HG03103 (cell line): ENCODE results near the gene GID8.

Experiments used
- ATAC-seq: cut with Tn5 transposase; IDR thresholded peaks from one replicate; pipeline ENCODE4 v1.9.1; 2021; ENCODE audit warnings: low read depth; ENCODE audit not compliant: unreplicated experiment

The GID8 gene

GRCh38 chr20:62902926-62903615 lies 34.9 kb upstream of the GID8 start:
- no peak for ATAC-seq

- ATAC-seq = no peak
These were observed 32.3 kb upstream of the GID8 start for GRCh38 chr20:62905536-62906117.

DNA sequence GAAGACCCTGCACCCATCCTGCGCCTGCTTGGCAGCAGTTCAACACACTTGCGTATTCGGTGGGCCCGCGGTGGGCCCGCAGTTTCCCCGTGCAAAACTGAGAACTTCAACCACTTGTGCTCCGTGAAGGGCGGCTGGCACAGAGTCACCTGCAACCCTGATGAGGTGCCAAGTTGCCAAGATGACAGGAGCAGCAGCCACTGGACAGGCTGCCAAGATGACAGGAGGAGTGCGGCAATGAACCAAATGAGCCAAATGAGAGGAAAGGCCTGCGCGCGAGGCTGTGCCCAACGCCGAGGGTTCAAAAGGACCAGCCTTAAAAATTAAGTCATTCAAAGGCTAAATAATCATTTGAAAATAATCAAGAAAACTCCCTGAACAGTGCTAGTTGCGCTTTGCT lies 31.7 kb upstream of the GID8 start:
- ATAC-seq = no peak

DNA sequence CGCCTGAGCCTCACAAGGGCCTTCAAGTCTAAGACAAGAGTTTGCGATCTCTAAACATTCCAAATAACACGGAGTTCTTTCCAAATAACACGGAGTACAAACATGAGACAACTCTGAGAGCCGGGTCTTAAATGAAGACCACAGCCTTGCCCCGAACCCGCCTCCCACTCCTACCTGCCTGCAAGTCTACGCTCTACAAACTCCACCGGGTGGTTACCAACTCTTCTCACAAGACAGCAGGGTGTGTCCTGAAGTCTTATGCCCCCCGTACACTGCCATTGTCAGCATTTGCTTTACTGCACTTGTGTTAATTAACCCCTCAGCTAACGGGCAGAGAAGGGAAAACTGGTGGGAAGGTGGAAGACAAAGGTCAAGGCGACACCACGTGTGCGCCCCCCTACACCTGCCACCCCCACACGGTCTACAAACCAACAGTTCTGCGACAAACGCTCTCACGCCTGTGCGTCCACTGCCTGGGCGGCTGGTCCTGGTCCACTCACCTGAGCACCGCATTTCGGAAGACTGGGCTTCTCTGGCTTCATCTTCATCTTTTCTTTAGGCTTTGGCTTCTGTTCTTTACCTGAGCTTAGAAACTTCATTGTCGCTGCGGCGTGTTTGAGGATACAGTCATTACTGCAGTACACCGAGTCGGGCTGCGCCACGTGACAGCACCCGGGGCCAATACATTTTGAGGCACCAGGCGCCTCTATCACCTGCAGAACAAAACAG lies 31.1 kb upstream of the GID8 start:
- no peak for ATAC-seq

DNA sequence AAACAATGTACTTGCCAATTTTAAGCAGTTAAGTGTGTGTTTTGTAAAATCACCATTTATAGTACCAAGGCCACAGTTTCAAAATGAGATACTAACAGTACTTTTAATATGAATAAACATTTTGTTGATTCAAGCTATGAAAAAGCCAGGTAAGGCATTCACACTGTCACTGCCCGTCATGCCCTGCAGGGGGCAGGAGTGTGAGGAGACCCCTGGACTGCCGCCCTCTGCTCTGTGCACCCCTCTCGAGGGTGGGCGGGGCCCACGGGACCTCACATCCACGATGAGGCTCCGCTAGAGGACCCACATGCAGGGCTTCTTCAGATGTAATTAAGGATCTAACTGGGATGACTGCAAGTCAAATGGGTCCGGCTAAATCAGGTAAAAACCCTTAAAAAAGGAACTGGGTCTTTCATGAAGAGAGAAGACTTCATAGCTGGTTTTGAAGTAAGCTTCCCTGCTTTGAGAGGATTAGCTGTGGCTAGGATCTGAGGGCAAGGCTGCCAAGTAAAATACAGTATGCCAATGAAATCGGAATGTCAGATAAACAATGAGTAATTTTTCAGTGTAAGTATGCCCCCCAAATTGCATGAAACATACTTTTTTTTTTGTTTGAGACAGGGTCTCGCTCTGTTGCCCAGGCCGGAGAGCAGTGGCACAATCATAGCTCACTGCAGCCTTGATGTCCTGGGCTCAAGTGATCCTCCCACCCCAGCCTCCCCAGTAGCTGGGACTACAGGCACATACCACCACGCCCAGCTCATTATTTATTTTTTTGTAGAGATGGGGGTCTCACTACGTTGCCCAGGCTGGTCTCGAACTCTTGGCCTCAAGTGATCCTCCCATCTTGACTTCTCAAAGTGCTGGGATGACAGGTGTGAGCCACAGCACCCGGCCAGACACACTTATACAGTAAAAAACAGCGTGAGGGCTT lies 30.3 kb upstream of the GID8 start:
- no peak for ATAC-seq

DNA sequence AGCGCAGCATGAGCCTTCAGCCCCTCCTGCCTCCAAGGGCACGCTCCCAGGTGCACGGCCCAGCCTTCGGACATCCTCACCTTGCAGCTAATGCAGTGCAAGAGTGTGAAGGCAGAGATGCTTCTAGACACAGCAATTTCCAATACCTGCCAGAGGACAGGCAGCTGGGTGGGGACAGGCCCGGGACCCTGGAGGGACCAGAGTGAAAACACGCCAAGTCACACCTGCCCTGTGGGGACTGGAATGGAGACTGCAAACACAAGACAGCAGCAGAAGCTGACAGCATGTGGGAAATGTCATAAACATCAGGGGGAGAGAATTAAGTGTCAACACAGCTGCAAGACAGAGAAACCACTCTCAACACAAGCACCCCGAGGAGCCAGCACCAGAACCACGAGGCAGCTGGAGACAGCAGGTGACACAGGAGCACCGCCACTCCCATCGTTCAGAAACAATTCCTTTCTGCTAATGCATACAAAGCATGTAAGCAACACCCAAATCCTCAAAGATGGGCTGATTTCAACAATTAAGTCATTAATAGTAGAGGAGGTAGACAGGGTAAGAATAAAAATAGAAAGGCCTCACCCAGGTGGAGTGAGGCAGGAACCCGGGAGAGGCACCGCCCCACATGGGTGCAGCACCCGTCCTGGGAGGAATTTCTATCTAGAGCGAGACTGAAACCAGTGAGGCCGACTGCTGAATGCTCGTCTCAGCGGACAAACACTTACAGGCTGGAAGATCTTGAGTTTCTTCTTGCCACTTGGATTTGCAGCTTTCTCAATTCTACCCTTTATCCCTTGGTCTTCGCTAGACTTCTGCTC lies 28.8 kb upstream of the GID8 start:
- no peak for ATAC-seq

GRCh38 chr20:62910217-62910766 lies 27.7 kb upstream of the GID8 start:
- no peak for ATAC-seq

- ATAC-seq = no peak
These were observed 27.0 kb upstream of the GID8 start for GRCh38 chr20:62910777-62911497.

DNA sequence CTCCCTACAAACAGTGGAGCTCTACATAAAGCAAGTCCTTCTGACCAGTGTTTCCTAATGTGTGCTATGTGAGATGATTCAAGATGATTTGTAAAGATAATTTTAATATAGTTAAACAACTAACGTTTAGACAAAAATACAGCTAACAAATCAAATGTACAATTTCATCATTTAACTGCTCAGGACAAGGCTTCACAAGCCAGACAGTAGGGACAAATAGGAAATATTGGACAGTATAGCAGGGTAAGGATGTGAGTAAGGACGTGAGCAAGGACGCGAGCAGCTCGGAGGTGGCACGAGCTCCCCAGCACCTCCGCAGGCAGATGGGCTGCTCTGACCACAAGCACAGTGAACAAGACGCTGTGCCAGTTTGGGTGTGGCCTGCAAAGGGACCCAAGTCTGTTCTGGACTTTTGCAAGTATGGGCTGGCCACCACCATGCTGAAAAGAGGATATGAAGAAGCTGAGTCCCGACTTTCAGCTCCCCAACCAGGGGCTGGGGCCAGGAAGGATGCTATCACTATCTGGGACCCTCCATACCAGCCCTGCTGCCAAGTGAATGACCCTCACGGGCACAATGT lies 26.2 kb upstream of the GID8 start:
- no peak for ATAC-seq

DNA sequence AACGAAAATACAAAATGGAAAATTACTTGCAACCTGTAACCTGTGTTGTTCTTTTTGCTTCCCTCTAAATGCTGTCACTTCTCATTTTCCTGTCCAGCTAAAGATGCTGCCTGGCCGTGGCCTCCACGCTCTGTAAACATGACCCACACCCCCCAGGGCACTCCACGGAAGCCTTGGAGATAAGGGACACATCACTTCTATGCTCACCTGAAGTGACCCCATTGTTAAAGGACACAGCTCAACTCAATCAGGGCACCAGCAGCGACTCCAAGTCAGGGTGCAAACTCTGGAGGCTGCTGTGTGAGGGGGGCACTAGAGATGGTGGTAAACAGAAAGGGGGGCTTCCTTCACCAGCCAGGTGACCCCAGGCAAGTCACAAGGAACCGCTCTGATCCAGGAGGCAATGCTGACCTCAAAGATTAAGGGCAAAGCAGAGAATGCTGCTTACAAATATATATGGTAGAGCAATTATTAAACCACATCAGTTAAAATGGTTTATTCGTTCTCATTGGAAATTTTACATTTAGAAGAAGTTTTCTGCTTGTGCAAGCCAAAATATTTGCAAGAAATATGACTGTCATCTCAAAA lies 24.8 kb upstream of the GID8 start:
- ATAC-seq = no peak

DNA sequence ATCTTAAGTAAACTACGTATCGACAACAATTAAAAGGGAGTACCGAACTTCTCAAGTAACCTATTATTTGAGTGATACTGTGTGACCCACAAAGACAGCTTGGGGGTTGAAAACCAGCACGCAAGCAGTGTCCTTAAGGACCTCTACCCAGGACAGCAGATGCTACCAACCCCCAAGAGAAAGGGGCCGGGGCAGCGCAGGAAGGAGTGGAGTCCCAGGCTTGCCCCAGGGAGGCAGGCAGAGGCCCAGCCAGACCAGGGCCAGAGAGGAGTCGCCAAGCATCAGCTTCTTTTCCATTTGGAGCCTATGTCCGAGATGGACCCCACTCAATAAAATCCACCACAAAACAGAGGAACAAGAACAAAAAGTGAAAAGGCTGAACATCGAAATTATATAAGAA lies 23.5 kb upstream of the GID8 start:
- no peak for ATAC-seq

DNA sequence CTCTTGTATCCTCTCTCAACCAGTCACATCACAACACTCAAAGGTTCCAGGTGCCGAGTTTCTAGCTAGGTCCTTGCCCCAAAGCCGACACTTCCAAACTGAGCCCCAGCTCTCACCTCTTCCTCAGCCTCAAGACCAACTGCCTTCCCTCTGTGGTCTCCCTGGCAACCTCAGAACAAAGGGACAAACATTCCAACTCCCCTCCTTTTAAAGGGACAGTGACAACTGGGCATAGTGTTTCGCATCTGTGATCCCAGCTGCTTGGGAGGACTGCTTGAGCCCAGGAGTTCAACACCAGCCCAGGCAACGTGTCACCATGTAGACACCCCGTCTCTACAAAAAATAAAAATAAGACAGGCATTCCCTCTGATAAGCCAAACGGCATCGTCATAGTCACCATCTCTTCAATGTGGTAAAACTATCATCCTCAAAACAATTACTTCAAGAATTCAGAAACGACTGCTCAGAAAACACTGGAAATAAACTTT lies 22.9 kb upstream of the GID8 start:
- ATAC-seq = no peak

DNA sequence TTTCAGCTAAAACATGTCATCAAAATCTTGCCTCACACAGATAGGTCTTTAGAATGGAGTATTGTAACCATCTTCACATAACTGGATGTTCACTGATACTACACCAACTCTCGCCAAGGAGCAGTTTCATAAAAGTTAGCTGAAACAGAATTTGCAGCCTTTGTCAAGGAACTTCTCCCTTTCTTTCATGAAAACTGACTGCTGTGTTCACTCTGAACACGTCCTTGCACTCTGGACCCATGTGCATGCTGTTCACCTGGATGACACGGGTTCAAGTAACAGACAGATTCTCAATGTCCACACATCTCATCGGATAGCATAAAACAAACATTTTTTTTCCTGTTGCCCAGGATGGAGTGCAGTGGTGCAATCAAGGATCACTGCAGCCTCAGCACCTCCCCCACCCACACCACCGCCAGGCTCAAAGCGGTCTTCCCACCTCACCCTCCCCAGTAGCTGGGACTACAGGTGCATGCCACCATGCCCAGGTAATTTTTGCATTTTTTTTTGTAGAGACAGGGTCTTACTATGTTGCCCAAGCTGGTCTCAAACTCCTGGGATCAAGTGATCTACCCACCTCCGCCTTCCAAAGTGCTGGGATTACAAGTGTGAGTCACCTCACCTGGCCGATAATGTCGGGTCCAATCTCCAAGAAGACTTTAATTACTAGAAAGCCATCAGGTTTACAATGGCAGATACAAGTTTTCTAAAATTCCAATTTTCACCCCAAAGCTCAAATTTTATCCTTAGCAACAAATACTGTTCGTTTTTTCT lies 21.1 kb upstream of the GID8 start:
- no peak for ATAC-seq

- ATAC-seq = no peak
These were observed 20.2 kb upstream of the GID8 start for GRCh38 chr20:62917720-62918119.

DNA sequence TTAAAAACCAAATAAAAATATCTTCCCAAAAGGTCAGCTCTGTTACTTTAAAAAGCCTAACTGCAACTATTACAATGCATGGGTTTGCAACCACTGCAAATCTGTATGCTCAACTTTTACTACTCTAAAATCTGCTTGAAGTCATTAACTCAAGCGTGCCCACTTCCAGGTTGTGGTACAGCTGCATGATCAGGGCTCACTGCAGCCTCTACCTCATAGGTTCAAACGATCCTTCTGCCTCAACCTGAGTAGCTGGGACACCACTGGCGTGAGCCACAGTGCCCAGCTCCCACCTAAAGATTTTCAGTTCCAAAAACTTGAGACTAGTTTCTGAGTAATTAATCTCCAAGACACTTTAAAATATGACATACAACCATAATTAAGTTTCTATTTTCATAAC lies 19.8 kb upstream of the GID8 start:
- ATAC-seq = no peak

DNA sequence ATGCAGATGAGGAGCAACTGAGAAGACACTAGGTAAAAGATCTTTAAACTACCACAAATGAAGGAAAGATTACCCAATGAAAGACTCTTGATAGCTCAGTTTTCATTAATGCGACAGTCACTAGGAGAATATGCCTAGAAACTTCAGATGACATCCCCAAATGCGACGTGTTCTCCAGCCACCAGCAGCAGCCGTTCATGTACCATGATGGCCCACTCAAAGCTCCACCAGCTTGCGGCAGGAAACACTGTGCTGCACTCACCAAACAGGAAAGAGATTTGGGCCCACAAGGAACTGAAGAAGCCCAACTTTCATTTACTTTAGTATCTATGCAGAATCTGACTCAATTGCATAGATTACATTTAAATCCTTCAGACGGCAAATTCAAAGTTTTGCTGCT lies 19.1 kb upstream of the GID8 start:
- ATAC-seq = no peak

GRCh38 chr20:62920039-62920645 lies 17.8 kb upstream of the GID8 start:
- no peak for ATAC-seq
